Panc1 (cell line): ENCODE measurements around the gene ARHGAP12. TPM values are rescaled to one million over a fixed set of nuclear protein-coding genes. Genes with fewer than 3 reads are reported as not detected.

Experiments
- ATAC-seq: fragments of 200-7000 bp; cut with Tn5 transposase; 2 replicates; pipeline ENCODE4 v1.9.1; 2020; ENCODE audit warnings: mild to moderate bottlenecking, moderate library complexity
- BruUV-seq: library from RNA; stranded (reverse); fragments of 400-500 nt; replicated peaks from 2 replicates; lab custom pipeline; 2021; lab: Mats Ljungman, UMichigan
- CTCF ChIA-PET: fragments of 300-600 bp; sonication (Branson Sonifier 250); formaldehyde crosslinking; loops from one replicate; lab custom pipeline; 2022; ENCODE audit warnings: antibody characterized with exemption; lab: Charles Lee
- POLR2A ChIA-PET: fragments of 300-600 bp; sonication (Branson Sonifier 250); formaldehyde crosslinking; loops from one replicate; lab custom pipeline; 2022; ENCODE audit warnings: antibody characterized with exemption; lab: Charles Lee
- DNase-seq: peaks from one replicate; pipeline ENCODE4 v3.0.0-alpha.2; 2010; ENCODE audit warnings: low read depth, low spot score
- H3K27ac ChIP-seq: 2 replicates; pipeline ENCODE4 v1.5.1; 2011; ENCODE audit warnings: mild to moderate bottlenecking, low read length, inconsistent platforms
- H3K27me3 ChIP-seq: fragments of 200-500 bp; sonication (Bioruptor generic); 2 replicates; pipeline ENCODE4 v1.6.0; 2014; ENCODE audit warnings: low read length, inconsistent platforms; ENCODE audit not compliant: control insufficient read depth, insufficient read depth
- H3K36me3 ChIP-seq: fragments of 200-500 bp; sonication (Bioruptor generic); 2 replicates; pipeline ENCODE4 v1.5.1; 2014; ENCODE audit warnings: inconsistent platforms, mild to moderate bottlenecking, low read length, moderate library complexity; ENCODE audit not compliant: control insufficient read depth, insufficient read depth
- H3K4me1 ChIP-seq: 2 replicates; pipeline ENCODE4 v1.5.1; 2011; ENCODE audit warnings: inconsistent platforms, mild to moderate bottlenecking, low read length, moderate library complexity; ENCODE audit not compliant: control insufficient read depth, insufficient read depth
- H3K4me3 ChIP-seq, 2 experiments: 2 replicates each; pipeline ENCODE4 v1.5.1; 2011 to 2012; ENCODE audit warnings: low read depth in 2 of 2, low read length in 2 of 2, mild to moderate bottlenecking in 2 of 2, inconsistent platforms in 1 of 2, moderate library complexity in 1 of 2
- H3K9me3 ChIP-seq: fragments of 200-500 bp; sonication (Bioruptor generic); 2 replicates; pipeline ENCODE4 v1.5.1; 2014; ENCODE audit warnings: low read depth, mild to moderate bottlenecking, inconsistent platforms, low read length, moderate library complexity; ENCODE audit not compliant: control insufficient read depth, insufficient read depth
- POLR2AphosphoS5 ChIP-seq: IDR thresholded peaks from 2 replicates; pipeline ENCODE4 v1.6.1; 2012; ENCODE audit warnings: mild to moderate bottlenecking, low read depth, low read length, moderate library complexity
- REST ChIP-seq, 2 experiments: IDR thresholded peaks; 2 replicates each; pipeline ENCODE4 v1.6.1; 2011 to 2012; ENCODE audit warnings: low read depth in 2 of 2, control low read depth in 1 of 2, low read length in 1 of 2, mild to moderate bottlenecking in 1 of 2, moderate library complexity in 1 of 2; ENCODE audit not compliant: insufficient read depth in 1 of 2
- SIN3A ChIP-seq: IDR thresholded peaks from 2 replicates; pipeline ENCODE4 v1.6.1; 2012; ENCODE audit warnings: low read depth, mild to moderate bottlenecking, low read length, moderate library complexity, borderline replicate concordance; ENCODE audit not compliant: insufficient read depth
- TCF7L2 ChIP-seq: IDR thresholded peaks from 2 replicates; pipeline ENCODE4 v1.6.1; 2011; ENCODE audit warnings: mild to moderate bottlenecking, low read depth, low read length, inconsistent platforms
- in situ Hi-C: cut with HindIII; loops from 2 replicates; pipeline ENCODE4 v1.10.0; 2016; ENCODE audit warnings: low sequenced_read_pairs, low pct_unique_long_range_greater_than_20kb
- intact Hi-C: fragments of 100-400 bp; cut with micrococcal nuclease; formaldehyde crosslinking; loops from one replicate; pipeline ENCODE4 v1.10.0; 2022; ENCODE audit not compliant: unreplicated experiment
- total RNA-seq: library from RNA; stranded (reverse); gene quantifications from one replicate; pipeline ENCODE4 v1.2.1, GENCODE V29; 2021; ENCODE audit not compliant: unreplicated experiment
- TF ChIP-seq, protein P1 (sequence below): fragments of 450-650 bp; IDR thresholded peaks from 2 replicates; pipeline ENCODE4 v1.5.1; 2017; ENCODE audit warnings: mild to moderate bottlenecking

The ARHGAP12 gene
- total RNA-seq, 1 experiment from 2014 or later = 22.9 TPM

DNA sequence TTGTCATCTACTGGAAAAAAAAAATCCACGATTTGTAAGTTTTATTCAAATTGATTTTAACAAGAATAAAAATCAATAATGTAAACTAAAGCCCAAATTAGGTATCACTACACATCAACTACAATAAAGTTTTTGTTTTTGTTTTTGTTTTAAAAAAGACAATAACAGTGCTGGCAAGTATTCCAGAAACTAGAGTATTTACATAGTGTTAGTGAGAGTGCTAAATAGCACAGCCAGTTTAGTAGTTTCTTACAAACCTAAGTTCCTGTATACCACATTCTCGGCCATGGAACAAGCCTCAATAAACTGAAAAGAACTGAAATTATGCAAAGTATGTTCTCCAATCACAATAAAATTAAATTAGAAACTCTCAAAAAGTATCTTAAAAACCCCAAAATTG is 8.1 kb downstream of the ARHGAP12 start:
- BruUV-seq = no TSS peak
- DNase-seq = no peak
- H3K9me3 ChIP-seq = no peaks in the 10 kb centered on the region
- no peak overlapping the region for H3K4me3 ChIP-seq
- H3K36me3 ChIP-seq = no peaks in the 10 kb centered on the region
- TF ChIP-seq TCF7L2 = no peak
- TF ChIP-seq POLR2AphosphoS5 = no peak
- TF ChIP-seq SIN3A = no peak
- no peak for TF ChIP-seq REST (IDR thresholded peaks at IDR 0.05; ENCODE audit: insufficient read depth in 1 of 2, low read depth in 2 of 2, low read length in 1 of 2)
- TF ChIP-seq, protein P1, sequence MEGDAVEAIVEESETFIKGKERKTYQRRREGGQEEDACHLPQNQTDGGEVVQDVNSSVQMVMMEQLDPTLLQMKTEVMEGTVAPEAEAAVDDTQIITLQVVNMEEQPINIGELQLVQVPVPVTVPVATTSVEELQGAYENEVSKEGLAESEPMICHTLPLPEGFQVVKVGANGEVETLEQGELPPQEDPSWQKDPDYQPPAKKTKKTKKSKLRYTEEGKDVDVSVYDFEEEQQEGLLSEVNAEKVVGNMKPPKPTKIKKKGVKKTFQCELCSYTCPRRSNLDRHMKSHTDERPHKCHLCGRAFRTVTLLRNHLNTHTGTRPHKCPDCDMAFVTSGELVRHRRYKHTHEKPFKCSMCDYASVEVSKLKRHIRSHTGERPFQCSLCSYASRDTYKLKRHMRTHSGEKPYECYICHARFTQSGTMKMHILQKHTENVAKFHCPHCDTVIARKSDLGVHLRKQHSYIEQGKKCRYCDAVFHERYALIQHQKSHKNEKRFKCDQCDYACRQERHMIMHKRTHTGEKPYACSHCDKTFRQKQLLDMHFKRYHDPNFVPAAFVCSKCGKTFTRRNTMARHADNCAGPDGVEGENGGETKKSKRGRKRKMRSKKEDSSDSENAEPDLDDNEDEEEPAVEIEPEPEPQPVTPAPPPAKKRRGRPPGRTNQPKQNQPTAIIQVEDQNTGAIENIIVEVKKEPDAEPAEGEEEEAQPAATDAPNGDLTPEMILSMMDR = no peak
- ATAC-seq = no peak
- no peaks in the 10 kb centered on the region for H3K27me3 ChIP-seq
- POLR2A ChIA-PET = no interaction called here
- peaks cover 20% of the 10 kb centered on the region for H3K4me1 ChIP-seq
- H3K27ac ChIP-seq = no peak overlapping the region
- CTCF ChIA-PET = interaction anchor here (0.7 kb wide), 1 partner anchor 54 kb away, joined by 5 read pairs; no protein-coding TSS in a partner anchor
- intact Hi-C loops = no loop called here
- in situ Hi-C loops = no loop called here

GRCh38 chr10:31918671-31919409 is 9.8 kb downstream of the ARHGAP12 start:
- H3K36me3 ChIP-seq = no peaks in the 10 kb centered on the region
- ChIA-PET POLR2A (no interaction called here), CTCF (no interaction called here)
- no peak overlapping the region for H3K27ac ChIP-seq
- ATAC-seq (no peak), DNase-seq (no peak)
- no peaks in the 10 kb centered on the region for H3K9me3 ChIP-seq
- H3K27me3 ChIP-seq = no peaks in the 10 kb centered on the region
- TF ChIP-seq REST (IDR thresholded peaks at IDR 0.05; ENCODE audit: insufficient read depth in 1 of 2, low read depth in 2 of 2, low read length in 1 of 2) (no peak), SIN3A (no peak), POLR2AphosphoS5 (no peak), TCF7L2 (no peak)
- TF ChIP-seq, protein P1 = no peak
- no TSS peak for BruUV-seq
- in situ Hi-C loops = no loop called here
- H3K4me3 ChIP-seq = no peak overlapping the region
- H3K4me1 ChIP-seq = peaks cover 21% of the 10 kb centered on the region
- intact Hi-C loops = no loop called here
